Measurements from ENCODE around the gene VPS33B.
"Not testable (repeated sequence)": the region's sequence is repeated elsewhere in the genome, so short reads cannot be mapped to it uniquely, and the experiment has no call there.

Gene VPS33B

GRCh38 chr15:91022075-91022831 is at the start of gene VPS33B:
TSS of gene VPS33B (minus strand) at chr15:91022594. CDS start at chr15:91022249, 345 bp downstream.
- DNase-seq = peak; percentile 80

- no peak for DNase-seq
Observed at GRCh38 chr15:91072161-91072560, 49.8 kb upstream of the VPS33B start.

- DNase-seq = no peak
Observed at GRCh38 chr15:91070872-91071271, 48.5 kb upstream of the VPS33B start.

- no peak for DNase-seq
Observed at GRCh38 chr15:91068966-91069365, 46.6 kb upstream of the VPS33B start.

GRCh38 chr15:91068436-91068835 is 46.0 kb upstream of the VPS33B start:
- no peak for DNase-seq

- DNase-seq = no peak
Observed at GRCh38 chr15:91067036-91067435, 44.6 kb upstream of the VPS33B start.

- DNase-seq = no peak
Observed at GRCh38 chr15:91065505-91065904, 43.1 kb upstream of the VPS33B start.

- DNase-seq = no peak
Observed at GRCh38 chr15:91061997-91062396, 39.6 kb upstream of the VPS33B start.

GRCh38 chr15:91061230-91061629 is 38.8 kb upstream of the VPS33B start:
- DNase-seq = no peak

GRCh38 chr15:91055548-91056331 is 33.3 kb upstream of the VPS33B start:
- peak; percentile 23 for DNase-seq

GRCh38 chr15:91054816-91055215 is 32.4 kb upstream of the VPS33B start:
- no peak for DNase-seq

GRCh38 chr15:91051248-91051647 is 28.9 kb upstream of the VPS33B start:
- no peak for DNase-seq

- DNase-seq = no peak
Observed at GRCh38 chr15:91050128-91050455, 27.7 kb upstream of the VPS33B start.

GRCh38 chr15:91049378-91050127 is 27.2 kb upstream of the VPS33B start:
- DNase-seq = peak; percentile 51

GRCh38 chr15:91047545-91048199 is 25.3 kb upstream of the VPS33B start:
- no peak for DNase-seq

GRCh38 chr15:91046056-91046455 is 23.7 kb upstream of the VPS33B start:
- not testable (repeated sequence) for DNase-seq

GRCh38 chr15:91045065-91045464 is 22.7 kb upstream of the VPS33B start:
- no peak for DNase-seq

GRCh38 chr15:91043202-91043874 is 20.9 kb upstream of the VPS33B start:
- no peak for DNase-seq

- no peak for DNase-seq
Observed at GRCh38 chr15:91040856-91041255, 18.5 kb upstream of the VPS33B start.

GRCh38 chr15:91039996-91040395 is 17.6 kb upstream of the VPS33B start:
- DNase-seq = no peak

- peak; percentile 51 for DNase-seq
Observed at GRCh38 chr15:91032919-91033803, 10.8 kb upstream of the VPS33B start.
